ENCODE measurements around the gene SPRR5.

The SPRR5 gene

DNA sequence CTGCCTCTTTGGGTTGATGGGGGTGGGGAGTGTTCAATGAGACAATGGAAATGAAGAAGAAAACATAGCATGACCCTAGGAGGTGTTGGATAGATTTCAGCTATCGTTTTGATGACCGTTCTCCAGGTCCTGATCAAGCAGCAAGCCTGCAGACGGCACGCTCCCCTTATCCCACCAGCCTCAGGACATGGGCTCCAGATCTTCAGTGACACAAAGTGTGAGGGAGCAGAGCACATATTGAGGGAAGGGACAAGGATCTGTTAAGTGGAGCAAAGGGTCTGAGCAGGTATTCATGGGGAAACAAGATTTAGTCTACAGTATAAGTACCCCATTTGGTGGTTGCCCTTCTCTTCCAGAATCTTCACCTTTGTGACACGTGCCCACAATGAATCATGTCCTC is 4.7 kb downstream of the SPRR5 start:
- DNase-seq, result no peak

DNA sequence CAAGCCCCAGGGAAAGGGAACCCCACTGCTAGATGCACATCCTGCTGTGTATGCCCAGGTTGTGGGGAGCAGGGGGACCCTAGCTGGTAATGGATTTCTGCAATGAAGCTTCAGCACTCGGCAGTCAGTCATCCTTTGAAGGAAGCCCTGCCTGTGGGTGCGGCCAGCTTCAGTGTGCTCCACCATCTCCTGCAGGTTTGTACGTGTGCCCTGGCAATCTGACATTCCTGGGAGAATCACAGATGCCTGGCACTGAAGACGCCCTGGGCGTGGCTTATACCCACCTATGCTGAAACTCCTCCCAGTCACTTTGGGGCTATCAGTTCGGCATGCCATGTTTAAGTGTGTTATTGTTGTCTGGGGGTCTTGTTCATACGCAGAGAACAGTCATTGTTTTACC is 6.8 kb downstream of the SPRR5 start:
- DNase-seq, result no peak

DNA sequence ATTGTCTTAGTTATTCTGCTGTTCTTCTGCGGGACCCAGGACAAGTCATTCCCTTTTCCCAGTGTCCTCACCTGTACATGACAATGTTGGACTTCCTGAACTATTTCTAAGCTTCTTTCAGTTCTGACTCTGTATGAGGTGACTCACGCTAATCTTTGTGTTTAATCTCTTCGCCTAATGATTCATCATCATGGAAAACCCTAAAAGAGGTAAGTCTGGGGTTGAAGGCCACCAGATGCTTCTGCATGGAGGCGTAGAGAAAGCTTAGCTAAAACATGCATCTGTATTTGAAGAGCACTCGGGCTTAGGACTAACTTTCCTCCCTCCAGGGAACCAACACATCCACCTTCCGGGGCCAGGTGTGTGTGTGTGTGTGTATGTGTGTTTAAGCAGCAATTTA is 7.4 kb downstream of the SPRR5 start:
- DNase-seq, result no peak

DNA sequence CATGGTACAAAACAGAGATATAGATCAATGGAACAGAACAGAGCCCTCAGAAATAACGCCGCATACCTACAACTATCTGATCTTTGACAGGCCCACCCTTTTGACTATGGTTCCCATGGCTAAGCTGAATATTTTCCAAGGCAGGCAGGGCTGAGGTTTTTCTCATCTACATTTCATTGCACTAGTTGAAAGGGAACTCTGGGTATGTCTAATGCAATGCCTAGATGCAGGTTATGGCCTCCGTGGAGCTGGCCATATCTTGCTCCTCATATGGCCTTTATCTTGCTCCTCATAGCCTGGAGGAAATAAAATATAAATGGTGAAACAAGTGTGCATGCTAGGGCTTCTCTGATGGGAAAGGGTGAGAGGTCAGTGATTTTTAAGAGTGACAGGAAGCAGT is 10.6 kb downstream of the SPRR5 start:
- no peak for DNase-seq

DNA sequence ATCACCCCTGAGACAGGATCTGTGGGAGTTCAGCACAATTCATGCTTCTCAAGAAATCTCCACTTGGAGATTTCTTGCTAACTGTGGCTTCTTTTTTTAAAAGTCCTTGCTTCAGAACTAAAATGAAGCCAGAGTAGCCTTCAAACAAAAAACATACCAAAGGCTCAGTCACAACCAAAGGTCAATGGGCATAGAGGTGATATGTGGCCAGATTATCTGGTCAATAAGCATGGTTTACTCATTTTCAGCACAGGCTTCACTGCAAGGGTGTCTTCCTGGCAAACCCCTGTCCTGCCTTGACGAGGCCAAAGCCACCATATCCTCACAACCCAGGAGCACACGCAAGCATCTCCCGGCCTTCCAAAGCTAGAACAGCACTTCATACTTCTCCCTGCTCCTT is 12.3 kb downstream of the SPRR5 start:
- no peak for DNase-seq

DNA sequence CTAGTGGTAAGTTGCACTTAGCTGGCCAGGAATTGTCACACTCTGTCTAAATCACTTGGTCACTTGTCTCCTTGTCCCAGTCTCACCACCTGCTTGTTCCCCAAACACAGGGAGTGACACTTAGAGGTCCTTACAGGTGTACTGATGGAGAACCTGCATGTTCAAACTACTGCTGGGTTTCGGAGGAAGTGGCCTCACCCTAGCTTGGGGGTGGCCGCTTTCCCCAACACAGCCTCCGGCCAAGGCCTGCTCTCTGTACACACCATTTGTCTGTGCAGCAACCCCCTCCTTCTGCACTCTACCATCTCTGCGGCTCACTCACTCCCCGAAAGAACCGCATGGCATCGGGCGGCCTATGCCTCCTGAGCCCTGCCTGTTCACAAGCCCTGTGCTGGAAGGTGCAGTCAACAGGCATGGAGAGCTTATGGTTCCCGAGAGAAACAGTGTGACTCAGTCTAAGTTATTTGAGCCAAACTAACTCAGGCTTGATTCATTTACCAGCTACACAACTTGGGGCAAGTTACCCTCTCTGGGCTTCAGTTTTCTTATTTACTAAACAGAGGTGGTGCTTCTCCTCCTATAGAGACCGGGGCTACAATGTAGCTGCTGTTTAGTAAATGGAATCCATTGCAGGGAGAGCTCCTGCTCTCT is 12.9 kb downstream of the SPRR5 start:
- DNase-seq, result no peak

DNA sequence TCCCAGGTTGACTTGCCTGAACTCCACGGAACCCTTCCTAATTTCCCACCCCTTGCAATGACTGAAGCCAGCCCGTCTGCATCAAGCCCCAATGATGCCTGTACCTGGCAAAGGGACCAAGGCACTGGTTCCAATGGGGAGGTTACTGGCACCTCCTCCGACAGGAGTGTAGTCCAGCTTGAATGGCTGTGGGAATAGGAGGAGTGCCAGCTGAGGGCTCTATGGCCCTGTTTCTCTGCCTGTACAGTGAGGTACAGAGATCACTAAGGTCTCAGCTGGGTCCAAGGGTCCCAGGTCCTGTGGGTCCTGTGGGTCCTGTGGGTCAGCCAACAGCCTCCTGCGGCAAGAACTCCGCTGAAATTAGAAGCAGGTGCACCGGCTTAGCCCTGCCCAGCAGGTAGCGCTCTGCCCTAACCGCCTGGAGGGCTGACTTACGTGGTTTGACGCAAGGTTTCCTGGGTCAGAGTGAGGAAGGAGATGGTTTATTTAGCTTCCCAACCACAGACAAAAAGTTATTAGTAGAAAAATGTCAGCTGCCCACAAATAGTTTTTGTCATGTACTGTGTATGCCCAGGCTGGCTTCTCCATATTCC is 13.5 kb downstream of the SPRR5 start:
- no peak for DNase-seq

DNA sequence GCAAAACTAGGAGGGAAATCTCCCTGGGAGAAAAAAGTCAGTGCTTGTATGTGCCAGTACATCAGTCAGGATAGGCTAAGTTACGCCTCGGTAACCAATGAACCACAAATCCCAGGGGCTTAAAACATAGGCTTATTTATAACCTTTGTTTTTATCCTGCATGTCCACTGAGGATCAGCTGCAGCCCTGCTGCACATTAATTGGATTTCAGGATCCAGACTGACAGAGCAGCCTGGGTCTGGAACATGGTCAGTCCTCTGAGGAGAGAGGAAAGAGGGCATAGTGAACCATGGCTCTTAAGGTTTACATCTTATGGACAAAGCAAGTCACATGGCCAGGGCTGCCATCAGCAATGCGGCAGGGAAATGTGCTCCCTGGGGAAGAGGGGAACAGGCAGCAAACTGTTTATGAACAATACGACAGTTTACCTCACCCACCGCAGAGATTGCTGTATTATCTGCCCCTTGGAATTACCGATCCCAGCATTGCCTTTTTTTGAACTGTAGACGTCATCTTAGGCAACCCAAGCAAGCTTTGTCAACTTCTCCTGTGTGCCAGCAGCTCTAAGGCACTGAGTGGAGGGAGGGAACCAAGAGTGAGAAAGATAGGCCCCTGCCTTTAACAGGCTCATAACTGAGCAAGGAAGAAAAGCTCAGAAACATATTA is 14.4 kb downstream of the SPRR5 start:
- no peak for DNase-seq

DNA sequence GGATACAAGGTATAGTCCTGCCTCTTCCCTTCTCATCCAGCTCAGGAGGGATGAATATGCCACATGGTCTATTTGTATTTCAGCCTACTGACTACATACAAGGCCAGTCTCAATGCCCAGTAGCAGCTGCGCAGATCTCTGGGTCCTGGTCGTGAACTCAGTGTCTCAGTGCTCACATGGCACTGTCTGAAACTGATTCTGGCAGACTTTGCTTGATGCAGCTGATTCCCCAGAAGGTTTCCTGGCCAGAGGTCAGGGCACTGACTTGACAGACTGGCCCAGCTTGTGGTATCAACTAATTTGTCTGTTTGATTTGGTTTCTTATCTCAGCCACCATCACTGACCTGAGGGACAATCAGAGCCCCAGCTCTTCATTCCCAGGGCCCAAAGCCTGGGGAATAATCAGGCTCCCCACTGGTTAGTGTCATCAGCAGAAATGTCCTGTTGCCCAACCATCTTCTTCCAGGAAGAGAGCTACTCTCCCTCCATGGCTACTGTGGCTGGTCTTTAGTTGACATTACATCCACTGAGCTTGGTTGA is 15.9 kb downstream of the SPRR5 start:
- no peak for DNase-seq

DNA sequence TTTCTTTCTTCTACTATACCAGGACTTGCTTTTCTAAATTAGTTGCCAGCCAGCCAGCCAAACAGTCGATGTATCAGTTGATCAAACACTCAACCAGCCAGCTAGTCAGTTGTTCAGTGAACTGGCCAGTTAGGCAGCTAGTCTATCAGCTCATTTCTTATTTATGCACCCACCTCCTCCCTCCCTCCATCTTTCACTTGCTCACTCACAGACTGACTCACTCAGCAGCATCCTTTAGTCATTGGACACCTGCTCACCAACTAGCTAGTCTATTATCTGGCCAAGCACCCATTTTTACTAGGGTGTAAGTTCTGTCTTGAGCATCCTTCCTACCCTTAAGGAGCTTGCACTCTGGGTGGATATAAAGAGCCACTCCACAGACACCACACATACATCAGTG is 17.5 kb downstream of the SPRR5 start:
- DNase-seq, result no peak

DNA sequence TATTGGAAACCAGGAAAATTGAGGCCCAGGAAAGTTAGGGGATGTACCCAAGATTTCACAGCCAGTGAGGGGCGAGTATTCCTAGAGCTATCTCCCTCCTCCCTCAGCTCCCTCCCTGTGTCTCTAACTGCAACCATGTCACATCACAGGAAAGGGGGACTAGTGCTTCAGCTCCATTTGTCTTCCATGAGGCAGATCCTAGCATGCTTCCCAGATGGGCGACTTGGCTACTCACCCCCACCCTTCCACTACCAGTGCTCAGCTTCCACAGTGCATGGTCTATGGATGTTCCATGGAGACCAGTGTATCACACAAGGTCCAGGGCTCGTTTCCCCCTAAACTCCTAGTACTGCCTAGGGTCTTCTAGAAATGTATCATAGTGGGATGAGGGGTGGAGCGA is 18.8 kb downstream of the SPRR5 start:
- no peak for DNase-seq

DNA sequence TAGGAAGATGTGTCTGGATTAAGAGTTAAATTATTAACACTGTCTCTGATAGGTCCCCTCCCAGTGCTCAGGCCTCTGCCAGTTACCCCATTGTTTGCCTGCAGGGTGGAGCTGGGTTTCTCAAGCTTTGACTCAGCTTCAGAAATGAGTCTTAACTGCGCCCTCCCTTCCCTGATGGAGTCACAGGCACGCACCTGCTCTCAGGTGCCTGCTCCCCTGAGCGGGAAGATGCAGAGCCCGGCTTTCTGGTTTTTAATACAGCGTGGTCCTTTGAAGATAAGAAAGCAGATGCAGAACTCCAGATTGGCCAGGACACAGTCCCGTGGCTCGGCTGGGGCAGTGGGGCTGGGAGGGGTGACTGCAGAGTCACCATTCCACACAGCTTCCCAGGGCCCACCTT is 20.2 kb downstream of the SPRR5 start:
- no peak for DNase-seq

DNA sequence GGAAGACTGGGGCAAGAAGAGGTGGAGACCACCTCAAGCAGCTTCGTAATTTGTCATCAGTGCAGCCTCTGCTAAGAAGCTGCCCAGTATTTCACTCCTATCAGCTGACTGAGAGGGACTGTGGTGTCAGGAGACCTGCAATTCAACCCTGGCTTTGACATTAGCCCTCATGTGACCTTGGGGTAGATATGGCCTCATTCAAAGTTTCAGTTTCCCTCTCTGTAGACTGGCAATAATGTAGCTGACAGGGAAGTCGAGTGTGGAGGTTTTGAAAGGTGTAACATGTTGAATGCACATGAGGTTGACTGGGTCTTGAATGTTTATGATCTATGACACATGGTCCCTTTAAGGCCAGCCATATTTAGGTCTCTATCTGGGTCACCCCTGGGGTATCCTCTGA is 21.2 kb downstream of the SPRR5 start:
- DNase-seq, result no peak

DNA sequence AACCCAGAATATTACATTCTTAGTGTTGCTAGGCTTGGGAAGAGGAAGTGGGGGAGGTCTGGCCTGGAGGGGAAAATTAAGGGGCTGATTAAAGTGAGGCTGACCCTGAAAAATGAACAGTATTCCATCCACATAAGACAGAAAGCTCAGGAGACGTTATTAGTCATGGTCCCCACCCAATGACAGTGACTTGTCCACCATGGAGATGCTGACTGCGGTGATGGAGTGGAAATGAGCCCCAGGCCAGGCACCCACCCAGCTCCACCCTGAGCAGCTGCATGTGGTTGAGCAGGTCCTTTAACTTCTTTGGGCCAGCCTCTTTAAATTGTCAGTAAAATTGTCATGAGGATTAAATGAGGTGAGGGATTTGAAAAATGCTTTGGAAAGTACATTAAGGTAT is 22.0 kb downstream of the SPRR5 start:
- DNase-seq, result no peak

DNA sequence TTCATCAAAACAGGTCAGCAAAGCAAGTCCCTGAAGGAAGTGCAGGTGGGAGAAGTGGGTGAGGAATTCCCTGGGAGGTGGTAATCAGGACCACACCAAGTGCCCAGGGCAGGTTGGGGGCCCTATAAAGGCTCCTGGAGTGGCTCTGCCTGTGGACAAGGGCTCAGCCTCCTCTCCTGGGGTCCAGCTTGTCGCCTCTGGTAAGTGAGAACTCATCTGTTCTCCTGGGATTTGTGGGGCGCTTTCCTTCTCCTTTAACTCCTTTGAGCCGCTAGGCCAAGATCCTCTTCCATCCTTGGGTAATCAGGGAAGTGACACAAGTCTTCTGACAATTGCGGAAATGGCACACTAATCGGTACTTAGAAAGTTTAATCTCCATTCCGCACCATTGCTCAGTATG is 23.5 kb downstream of the SPRR5 start, which contains the start of gene SPRR4:
SPRR4 (plus strand) TSS at position 154 of the 400 bp plus-strand sequence. CDS start 1,243 bp downstream, outside the sequence.
- DNase-seq, result no peak

DNA sequence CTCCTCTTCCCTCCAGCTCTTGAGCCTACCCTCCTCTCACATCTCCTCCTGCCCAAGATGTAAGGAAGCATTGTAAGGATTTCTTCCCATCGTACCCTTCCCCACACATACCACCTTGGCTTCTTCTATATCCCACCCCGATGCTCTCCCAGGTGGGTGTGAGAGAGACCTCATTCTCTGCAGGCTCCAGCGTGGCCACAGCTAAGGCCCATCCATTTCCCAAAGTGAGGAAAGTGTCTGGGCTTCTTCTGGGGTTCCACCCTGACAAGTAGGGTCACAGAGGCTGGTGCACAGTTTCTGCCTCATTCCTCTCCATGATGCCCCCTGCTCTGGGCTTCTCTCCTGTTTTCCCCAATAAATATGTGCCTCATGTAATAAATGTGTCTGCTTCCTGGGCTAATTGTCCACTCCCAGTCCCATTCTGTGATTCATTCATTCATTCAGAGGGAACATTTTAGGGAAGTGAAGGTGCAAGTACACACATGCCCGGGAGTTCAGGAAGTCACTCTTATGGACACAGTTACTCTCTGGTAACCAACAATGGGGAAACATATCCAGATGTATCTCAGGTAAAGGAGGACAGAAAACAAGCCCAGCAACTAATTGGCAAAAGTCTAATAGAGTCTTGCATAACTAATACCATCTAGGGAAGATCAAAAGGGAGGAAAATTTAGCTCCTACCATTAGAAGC is 25.3 kb downstream of the SPRR5 start:
- no peak for DNase-seq

DNA sequence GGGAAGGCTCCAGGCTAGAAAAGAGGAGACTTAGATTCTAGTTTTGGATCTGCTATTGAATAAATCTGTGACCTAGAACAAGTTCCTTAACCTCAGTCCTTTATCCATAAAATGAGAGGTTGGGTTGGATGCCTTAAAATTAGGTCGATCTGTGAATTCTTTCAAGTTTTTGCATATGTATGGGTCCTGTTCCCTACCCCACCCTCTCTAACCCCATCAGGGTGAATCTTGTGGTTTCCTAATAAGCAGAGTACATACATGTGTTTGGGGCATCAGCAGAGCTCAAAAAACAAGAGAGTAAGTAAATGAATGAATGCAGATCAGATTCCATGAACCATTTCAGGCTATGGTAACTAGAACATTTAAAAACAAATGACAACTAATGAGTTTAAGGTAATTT is 29.7 kb downstream of the SPRR5 start:
- no peak for DNase-seq

DNA sequence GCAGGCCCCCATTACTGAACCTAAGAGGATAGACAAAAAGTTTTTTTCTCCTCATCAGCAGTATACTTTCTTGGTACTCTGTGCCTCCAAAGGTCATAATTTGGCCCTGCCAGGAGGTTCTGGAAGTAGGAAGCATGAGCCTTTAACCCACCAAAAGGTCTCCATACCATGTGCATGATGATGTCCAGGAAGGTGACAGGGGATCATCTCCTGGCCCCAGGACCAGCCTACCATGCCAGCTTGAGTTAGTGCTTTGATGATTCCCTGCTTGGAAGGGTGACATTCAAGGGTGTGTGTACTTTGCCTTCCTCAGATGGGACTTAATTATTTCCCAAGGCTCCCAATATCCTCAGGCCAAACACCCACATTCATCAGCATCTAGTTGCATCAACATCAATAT is 30.6 kb downstream of the SPRR5 start:
- DNase-seq, result no peak

DNA sequence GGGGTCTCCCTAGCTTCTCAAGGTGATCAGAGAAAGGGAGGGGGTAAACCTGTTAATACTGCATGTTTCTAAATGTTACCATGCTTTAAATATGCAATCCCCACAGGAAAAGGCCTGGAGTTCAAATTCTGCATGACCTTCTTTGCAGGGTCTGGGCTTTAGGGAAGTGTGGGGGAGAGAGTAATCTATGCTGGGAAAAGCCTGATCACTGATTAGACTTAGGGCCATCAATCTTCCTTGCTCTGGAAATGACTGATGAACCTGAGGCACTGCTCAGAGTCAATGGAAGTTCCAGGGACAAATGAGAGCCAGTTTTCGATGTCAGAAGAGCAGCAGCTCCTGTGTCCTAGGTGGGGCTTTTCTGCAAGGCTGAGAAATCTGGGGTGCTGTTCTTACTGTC is 33.7 kb downstream of the SPRR5 start:
- DNase-seq, result no peak

DNA sequence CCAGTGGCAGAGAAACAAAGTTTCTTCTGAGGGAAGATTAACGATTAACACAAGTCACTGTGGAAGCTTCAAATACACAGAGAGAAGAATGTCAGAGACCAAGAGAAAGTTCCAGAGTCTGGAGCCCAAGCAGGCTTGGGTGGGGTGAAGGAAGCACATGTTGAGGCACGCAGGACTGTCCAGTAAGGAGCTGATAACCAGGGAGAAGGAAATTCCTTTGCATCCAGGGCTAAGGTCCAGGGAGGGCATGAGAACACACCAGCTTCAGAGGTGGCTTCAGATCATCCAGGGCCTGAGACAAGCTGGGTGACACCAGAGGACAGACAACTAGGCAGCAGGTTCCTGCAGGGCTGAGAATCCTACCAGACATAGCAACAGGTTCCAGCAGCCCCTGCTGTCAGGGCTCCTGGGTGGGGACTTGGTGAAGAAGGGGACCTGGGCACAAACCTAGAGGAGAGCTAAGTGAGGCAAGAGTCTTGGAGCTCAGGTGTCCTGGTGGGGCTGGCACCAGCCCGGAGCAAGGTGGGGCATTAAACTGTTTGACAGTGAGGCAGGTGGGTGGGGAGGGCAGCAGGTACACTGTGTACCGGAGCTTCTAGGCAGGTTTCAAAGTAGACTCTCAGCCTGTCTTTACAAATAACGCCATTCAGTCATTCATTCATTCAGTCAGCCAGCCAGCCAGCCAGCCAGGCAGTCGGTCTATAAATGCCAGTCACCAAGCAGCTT is 34.3 kb downstream of the SPRR5 start:
- no peak for DNase-seq

DNA sequence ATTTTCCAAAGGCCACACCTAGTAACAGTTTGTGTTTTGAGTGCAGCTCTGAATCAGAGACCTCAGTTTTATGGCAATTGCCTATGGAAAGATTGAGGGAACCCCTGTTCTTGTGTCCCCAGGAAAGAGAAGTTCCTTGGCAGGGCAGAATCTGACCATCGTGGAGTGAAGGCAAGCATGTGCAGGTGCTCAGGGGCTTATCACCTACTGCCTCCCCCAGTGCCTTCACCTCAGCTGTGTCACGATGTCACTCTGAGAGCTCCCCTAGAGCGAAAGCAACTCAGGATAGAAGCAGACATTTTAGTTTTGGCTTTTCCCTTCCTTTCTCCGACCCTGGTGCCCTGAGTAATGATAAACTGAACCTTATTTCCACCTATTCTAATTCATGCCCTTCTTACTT is 35.1 kb downstream of the SPRR5 start:
- DNase-seq, result no peak

DNA sequence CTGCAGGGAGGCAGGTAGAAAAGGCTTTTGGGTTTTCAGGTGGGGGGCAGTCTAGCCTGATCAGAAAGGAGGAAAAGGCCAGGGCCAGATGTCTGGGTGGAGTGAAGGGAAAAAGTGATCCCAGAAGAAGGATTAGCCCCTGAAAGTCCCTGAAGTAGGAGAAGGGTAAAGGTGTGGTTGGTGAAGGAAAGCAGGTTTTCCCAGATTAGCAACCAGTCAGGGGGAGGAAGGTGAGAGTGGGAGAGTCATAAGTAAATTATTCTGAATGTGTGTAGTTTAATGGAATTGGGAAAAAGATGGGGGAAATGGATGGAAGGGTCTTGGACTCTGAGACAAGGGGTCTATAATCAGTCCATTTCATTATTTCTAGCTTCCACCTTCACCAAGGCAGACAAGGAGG is 36.2 kb downstream of the SPRR5 start:
- no peak for DNase-seq

DNA sequence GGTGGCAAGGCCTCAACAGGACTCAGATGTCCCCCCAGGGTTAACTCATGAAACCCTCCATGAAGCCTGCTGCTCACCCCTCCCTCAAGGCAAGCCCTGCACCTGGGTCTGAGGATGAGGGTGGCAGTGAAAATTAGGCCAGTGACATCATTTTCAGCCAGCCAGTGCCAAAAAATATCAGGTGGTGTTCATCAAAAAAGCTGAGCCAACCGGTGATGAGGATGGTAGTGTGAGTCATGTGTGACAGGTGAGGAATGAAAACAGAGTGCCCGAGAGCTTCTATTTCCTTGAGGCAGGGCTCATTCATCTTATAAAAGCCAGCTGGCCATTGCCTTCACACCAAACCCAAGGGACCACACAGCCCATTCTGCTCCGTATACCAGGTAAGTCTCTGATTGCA is 36.7 kb downstream of the SPRR5 start, which contains the start of gene SPRR1A:
SPRR1A (plus strand) TSS at position 339 of the 400 bp plus-strand sequence. CDS start 1,150 bp downstream, outside the sequence.
- DNase-seq, result no peak

Measured in activated T-cell treated with anti-CD3 and anti-CD28 coated beads for 4 hours (primary cell).